Stimulated activated CD8-positive, alpha-beta memory T cell treated with anti-CD3 and anti-CD28 coated beads, Interleukin-2, amount 100 ng/mL, for 48 hours (primary cell): ENCODE results near the gene PCID2.
"Not testable (repeated sequence)": the region's sequence is repeated elsewhere in the genome, so short reads cannot be mapped to it uniquely, and the experiment has no call there.

Experiments
- DNase-seq, 2 donors: peaks; one replicate each; pipeline ENCODE4 v3.0.0-alpha.2; 2020; ENCODE audit warnings: low read depth in 2 of 2

The PCID2 gene

GRCh38 chr13:113208421-113209335 is at the start of gene PCID2:
TSS of gene PCID2 (minus strand) at chr13:113208669. CDS start at chr13:113208634, 35 bp downstream.
- peak; percentile 82 to 84 for DNase-seq

DNA sequence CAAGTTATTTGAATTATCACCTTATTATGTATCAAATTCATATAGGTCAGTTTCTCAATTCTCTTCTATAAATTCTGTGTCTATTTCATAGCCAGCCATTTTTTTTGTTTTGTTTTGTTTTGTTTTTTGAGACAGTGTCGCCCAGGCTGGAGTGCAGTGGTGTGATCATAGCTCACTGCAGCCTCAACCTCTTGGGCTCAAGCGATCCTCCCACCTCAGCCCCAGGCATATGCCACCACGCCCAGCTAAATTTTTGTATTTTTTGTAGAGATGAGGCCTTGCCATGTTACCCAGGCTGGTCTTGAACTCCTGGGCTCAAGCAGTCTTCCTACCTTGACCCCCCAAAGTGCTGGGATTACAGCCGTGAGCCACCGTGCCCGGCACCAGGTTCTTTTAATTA is 49.4 kb upstream of the PCID2 start:
- not testable (repeated sequence) for DNase-seq

DNA sequence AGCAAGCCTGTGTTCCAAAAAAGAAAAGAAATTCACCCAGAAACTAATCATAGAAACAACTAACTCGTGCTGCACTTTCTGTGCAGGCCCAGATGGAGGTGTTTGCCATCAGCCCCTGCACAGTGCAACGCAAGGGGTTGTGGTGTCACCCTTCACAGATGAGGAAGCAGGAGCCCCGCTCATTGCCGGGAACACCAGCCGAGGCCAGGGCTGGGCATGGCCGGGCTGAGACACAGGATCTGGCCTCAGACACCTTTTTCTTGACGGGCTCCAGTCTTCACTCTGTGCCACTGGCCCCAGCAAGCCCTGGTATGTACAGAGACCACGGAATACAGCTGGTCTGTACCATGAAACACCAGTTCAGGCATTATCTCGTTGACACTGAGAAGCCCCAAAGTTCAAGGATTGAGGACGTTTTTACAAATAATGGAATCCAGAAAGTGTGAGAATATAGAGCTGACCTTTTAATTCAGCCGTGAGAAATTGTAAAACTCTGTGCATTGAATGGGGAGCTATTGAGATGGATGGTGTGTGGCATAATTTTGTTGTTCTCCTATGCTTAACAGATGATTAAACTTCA is 44.1 kb upstream of the PCID2 start:
- no peak for DNase-seq

DNA sequence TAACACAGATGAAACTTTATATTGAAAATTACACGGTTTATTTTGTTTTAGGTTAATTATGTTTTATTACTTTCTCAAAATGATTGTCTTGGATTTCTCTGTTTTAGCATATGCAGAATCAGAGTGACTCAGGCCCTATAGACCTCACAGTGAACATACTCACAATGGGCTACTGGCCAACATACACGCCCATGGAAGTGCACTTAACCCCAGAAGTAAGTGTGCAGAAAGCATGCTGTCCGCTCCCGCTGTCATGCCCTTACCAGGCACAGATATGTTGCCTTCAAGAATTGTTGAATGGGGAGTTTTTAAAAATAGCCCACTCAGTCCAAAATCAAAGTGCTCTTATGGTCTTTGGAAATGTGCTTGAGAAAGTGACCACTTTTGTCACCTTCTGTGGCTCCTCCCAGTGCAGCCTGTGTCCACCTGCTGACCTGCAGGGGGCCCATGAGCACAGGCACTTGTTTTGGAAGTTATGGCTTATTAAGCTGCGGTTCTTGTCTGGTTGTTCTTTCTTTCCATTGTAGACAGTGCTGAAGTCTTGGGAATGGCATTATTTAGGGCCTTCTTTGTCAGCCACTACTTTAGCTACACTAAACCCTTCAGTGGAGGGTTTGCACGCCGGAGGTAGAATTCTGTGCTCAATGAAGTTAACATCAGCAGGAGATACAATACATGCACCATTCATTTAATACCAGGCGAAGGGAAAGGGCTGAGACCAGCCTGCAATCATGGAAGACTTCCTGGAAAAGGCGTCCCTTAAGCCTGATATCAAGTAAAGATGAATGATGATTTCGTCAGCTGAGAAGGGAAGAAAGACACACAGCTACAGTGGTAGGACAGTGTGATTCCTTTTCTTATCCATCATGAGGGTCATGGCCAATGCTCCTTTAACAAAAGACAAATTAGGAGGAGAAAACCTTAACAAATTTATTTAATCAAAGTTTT is 37.7 kb upstream of the PCID2 start:
- no peak for DNase-seq

GRCh38 chr13:113243847-113244246 is 35.4 kb upstream of the PCID2 start:
- no peak for DNase-seq

DNA sequence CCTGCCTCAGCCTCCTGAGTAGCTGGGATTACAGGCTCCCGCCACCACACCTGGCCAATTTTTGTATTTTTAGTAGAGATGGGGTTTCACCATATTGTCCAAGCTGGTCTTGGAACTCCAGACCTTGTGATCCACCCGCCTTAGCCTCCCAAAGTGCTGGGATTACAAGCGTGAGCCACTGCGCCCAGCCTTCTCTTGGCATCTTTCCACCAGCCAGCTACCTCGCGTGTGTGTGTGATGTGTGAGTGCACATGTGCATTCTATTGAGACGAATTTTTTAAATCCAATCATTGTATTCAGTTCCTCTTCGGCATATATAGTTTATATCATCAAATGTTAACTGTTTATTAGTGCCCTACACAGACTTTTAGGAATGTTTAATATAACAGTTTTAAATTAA is 33.2 kb upstream of the PCID2 start:
- not testable (repeated sequence) for DNase-seq

- no peak for DNase-seq
Observed at GRCh38 chr13:113239986-113240385, 31.5 kb upstream of the PCID2 start.

DNA sequence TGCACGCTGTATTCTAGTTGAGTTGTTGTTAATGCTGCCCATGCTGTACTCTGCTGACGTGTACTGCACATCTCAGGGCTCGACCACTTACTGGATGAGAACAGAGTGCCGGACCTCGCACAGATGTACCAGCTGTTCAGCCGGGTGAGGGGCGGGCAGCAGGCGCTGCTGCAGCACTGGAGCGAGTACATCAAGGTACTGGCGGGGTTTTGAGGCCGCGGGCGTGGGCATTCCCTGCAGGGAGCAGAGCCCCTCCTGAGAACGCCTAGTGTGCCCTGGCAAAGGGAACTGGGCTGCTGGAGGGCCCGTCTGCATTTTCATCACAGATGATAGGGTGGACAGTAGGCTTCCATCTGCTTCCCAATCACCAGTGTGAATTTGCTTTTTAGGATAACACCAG is 30.9 kb upstream of the PCID2 start:
- DNase-seq, result no peak

DNA sequence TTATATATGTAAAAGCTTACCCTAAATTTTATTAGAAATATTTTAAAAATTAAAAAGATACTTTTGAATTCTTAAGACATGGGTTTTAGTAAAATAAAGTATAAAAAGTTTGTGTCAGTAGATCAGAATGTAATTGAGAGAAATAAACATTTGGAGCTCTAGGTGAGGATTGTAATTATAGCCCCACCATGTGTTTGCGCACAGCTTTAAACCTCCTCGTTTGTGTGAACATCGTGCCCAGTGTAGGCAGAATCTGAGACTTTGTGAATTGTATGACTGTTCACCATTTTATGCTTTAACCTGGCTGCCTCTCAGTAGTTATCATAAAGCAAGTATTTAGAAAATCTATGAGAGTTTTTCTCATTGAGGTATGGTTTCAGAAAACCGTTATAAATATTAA is 30.1 kb upstream of the PCID2 start:
- no peak for DNase-seq

GRCh38 chr13:113233101-113233500 is 24.6 kb upstream of the PCID2 start:
- no peak for DNase-seq

DNA sequence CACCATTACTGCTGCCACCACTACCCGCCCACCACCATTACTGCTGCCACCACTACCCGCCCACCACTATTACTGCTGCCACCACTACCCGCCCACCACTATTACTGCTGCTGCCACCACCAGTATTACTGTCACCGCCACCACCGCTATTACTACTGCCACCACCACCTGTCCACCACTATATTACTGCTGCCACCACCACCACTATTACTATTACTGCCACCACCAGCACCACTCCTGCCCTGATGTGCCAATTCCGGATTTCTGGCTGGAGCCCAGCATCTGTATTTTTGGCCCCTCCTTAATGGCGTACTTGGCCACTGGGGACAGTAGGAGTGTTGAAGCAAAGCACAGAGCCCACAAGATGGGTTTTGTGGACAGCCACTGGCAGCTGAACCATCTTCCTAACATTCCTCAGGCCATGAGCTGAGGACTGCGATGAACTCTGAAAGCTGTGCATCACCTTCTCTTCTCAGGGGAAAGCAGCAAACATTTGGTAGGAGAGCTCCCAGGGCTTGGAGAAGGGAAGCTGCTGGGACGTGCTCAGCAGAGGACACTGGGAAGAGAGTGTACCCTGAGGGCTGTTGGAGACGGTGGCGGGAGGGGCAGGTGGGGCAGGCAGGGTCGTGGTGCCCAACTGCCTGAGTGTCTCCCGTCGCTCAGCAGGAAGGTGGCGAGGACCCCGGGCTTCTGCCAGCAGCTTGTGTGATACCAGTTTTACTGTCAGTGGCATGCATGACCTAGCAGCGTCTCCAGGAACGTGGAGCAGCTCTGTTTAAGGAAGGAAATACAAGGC is 23.9 kb upstream of the PCID2 start:
- no peak for DNase-seq

DNA sequence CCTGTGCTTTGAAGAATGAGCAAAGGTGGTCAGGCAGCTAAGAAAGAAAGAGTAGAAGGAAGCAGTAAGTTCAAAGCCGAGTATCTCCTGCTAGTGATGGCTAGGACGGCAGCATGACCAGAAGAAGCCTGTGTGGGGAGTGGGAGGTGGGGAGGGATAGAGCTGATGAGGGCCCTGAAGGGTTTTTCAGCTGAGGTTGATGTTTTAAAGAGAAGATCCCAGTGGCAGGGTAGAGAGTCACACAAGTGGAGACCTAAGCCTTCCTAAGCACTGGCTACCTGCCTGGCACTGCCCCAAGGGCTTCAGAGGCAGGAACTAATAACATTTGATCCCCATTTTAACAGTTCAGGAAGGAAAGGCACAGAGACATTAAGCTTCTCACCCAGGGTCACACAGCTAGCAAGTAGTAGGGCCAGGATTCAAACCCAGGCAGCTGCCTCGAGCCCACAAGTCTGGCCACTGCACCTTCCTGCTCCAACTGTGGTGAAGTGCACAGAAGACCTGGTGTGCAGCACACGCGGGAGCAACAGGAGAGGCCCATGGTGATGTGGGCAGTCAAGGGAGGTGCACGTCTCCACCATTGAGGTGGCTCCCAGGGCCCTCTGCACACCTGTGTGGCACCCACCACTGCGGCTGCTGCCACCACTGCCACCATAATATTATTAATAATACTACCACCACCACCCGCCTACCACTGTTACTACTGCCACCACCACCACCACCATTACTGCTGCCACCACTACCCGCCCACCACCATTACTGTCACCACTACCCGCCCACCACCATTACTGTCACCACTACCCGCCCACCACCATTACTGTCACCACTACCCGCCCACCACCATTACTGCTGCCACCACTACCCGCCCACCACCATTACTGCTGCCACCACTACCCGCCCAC is 23.1 kb upstream of the PCID2 start:
- DNase-seq, result no peak

DNA sequence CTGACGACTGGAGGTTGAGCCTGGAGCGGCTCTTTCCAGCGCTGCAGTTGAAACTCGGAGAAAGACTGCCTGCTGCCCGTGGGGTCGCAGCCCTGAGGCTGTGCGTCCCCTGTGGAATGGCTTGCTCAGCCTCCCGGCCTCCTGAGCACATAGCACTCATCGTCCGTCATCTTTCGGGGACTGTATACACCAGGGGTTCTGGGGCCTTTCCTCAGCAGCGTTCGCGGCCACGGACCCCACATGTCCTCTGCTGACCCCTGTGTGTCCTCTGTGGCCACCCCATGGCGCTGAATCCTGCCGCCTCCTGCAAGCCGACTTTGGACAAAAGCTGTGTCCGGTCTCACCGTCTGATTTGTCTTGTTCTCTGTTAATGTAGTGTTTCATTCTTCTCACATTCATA is 21.3 kb upstream of the PCID2 start:
- no peak for DNase-seq

DNA sequence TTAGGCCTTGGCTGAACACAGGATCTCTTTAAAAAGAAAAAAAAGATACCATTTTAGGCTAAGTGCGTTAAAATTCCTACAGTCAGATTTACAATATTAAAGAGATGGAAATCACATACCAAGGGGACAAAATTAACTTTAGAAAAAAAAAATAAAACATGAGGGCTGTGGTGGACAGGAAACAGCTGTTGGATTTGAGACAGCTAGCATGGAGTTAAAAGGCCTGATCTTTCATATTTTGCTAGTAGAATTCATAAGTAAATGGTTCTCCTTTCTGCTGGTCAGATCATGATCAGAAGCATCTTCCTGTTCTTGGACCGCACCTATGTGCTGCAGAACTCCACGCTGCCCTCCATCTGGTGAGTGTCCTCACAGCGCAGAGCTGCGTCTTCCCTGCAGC is 20.7 kb upstream of the PCID2 start:
- no peak for DNase-seq

DNA sequence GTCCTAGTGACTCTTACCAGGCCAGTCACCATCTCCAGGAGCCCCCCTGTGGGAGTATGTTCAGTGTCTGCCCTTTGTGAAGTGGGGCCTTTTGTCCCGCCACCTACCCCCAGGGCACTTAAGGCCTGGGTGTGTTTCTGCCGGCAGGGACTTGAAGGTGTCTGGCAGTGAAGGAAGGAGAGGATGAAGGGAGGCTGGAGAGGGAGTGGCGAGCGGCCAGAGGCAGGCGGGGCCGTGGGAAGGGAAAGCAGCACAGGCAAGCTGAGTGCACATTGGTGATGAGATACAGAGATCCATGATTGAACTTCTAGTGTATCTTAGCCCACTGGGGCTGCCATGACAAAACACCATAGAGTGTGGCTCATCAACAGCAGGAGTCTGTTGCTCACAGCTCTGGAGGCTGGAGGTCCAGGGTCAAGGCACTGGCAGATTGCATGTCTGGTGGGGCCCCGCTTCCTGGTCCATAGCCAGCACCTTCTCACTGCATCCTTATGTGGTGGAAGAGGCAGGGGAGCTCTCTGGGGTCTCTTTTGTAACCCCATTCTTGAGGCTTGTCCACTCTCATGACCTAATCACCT is 18.5 kb upstream of the PCID2 start:
- DNase-seq, result no peak

GRCh38 chr13:113225515-113225914 is 17.0 kb upstream of the PCID2 start:
- no peak for DNase-seq

GRCh38 chr13:113224486-113224885 is 16.0 kb upstream of the PCID2 start:
- no peak for DNase-seq

DNA sequence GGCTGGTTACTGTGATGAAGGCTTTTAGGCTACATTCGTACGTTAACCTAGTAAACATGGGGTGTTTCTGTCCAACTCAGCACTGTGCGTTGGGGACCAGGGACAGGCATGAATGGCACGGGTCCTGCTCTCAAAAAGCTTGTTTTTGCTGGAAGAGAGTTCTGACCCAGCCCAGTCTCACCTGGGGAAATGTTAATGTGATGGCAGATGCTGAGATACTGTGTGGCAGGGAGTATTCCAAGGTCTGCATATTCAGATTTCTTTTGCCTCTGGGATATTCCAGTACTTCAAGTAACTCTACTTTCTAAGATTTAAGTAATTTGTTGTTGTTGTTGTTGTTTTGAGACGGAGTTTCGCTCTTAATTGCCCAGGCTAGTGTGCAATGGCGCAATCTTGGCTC is 14.6 kb upstream of the PCID2 start:
- no peak for DNase-seq

DNA sequence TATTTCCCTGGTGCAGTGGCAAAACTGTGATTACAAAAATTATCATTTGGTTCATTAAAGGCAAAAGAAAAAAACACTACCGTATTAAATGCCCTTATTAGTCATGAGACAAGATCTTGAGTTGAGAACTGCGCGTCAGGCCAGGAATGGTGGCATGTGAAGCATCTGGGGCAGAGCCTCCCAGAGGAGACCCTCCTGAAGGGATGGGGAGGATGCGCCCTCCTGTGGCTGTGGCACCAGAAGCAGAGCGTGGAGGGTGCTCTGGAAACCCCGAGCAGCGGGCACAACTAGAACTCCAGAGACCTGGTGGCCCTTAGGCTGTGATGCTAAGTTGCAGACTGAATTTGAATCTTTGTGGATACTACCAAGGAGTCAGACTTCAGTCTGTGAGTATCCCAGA is 12.4 kb upstream of the PCID2 start:
- DNase-seq, result no peak

DNA sequence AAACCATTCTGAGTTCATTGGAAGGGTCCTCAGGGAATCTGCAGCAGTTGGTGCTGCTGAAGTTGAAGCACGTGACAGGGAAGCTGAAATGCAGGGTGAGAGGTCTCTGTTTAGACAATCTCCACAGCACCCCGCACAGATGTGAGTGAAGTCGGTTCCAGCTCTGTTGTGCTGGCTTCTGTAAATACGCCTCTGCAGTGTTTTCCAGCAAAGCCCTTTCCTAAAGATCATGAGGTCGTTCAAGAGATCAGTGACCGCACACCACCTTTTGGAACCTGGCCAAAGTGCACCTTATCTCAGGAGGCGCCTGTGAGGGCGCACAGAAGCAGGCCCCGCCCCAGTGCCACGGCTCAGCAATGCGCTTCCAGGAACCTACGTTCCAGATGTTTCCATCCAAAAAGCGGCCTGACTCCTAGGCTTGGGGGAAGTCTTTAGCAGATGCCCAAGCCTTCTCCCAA is 11.7 kb upstream of the PCID2 start:
- no peak for DNase-seq
